Subcutaneous abdominal adipose tissue (tissue), 5 donors: ENCODE results near the gene PTTG1IP.

Experiments used
- H3K27ac ChIP-seq: one replicate; pipeline ENCODE4 v1.7.0; 2013; ENCODE audit warnings: low read depth, mild to moderate bottlenecking, inconsistent platforms, low read length, moderate library complexity
- H3K27me3 ChIP-seq, 5 donors: one replicate each; pipeline ENCODE4 v1.7.0; 2013; ENCODE audit warnings: low read length in 5 of 5, inconsistent platforms in 1 of 5; ENCODE audit not compliant: control insufficient read depth in 5 of 5, insufficient read depth in 4 of 5
- H3K36me3 ChIP-seq, 5 donors: one replicate each; pipeline ENCODE4 v1.7.0; 2013; ENCODE audit warnings: low read length in 5 of 5; ENCODE audit not compliant: control insufficient read depth in 5 of 5, insufficient read depth in 5 of 5
- H3K4me1 ChIP-seq, 5 donors: one replicate each; pipeline ENCODE4 v1.7.0; 2013; ENCODE audit warnings: low read length in 5 of 5, mild to moderate bottlenecking in 3 of 5, moderate library complexity in 1 of 5; ENCODE audit not compliant: control insufficient read depth in 5 of 5, insufficient read depth in 5 of 5
- H3K4me3 ChIP-seq, 5 donors: one replicate each; pipeline ENCODE4 v1.7.0; 2013; ENCODE audit warnings: low read length in 5 of 5, low read depth in 1 of 5
- H3K9ac ChIP-seq, 5 donors: one replicate each; pipeline ENCODE4 v1.7.0; 2013; ENCODE audit warnings: low read length in 5 of 5, mild to moderate bottlenecking in 4 of 5, moderate library complexity in 3 of 5
- H3K9me3 ChIP-seq, 5 donors: one replicate each; pipeline ENCODE4 v1.7.0; 2013; ENCODE audit warnings: low read length in 5 of 5; ENCODE audit not compliant: control insufficient read depth in 5 of 5
- donor health status: healthy.
- donor health status: healthy.
- donor health status: healthy.
- donor health status: healthy.
- donor health status: healthy.

The PTTG1IP gene

GRCh38 chr21:44805226-44805625 is 68.3 kb downstream of the PTTG1IP start:
- Histone ChIP-seq H3K4me1 (peaks cover 6 to 34% (median 19%) of the 10 kb centered on the region in 5 donors), H3K27ac (no peak overlapping the region), H3K9me3 (no peaks in the 10 kb centered on the region), H3K9ac (no peak overlapping the region), H3K27me3 (no peaks in the 10 kb centered on the region), H3K4me3 (no peak overlapping the region), H3K36me3 (peaks cover 4 to 60% (median 40%) of the 10 kb centered on the region in 5 donors)

GRCh38 chr21:44804762-44805161 is 68.7 kb downstream of the PTTG1IP start:
- Histone ChIP-seq H3K9ac (no peak overlapping the region), H3K27ac (no peak overlapping the region), H3K9me3 (no peaks in the 10 kb centered on the region), H3K4me1 (peaks cover 6 to 38% (median 24%) of the 10 kb centered on the region in 5 donors), H3K27me3 (no peaks in the 10 kb centered on the region), H3K36me3 (peaks cover 4 to 55% (median 36%) of the 10 kb centered on the region in 5 donors), H3K4me3 (no peak overlapping the region)

GRCh38 chr21:44803651-44804050 is 69.8 kb downstream of the PTTG1IP start:
- H3K27me3 ChIP-seq: no peaks in the 10 kb centered on the region
- no peaks in the 10 kb centered on the region for H3K9me3 ChIP-seq
- H3K4me1 ChIP-seq: peaks cover 6 to 38% (median 26%) of the 10 kb centered on the region in 5 donors
- no peak overlapping the region for H3K27ac ChIP-seq
- H3K36me3 ChIP-seq: peaks cover 11 to 44% (median 27%) of the 10 kb centered on the region in 5 donors
- no peak overlapping the region for H3K9ac ChIP-seq
- no peak overlapping the region for H3K4me3 ChIP-seq

- H3K27ac ChIP-seq: no peak overlapping the region
Measured at GRCh38 chr21:44802396-44803153, 70.9 kb downstream of the PTTG1IP start.

GRCh38 chr21:44801468-44802395 is 71.8 kb downstream of the PTTG1IP start, which contains the start of gene UBE2G2:
UBE2G2 (minus strand) TSS chr21:44801820; CDS start chr21:44801748, 72 bp downstream.
- Histone ChIP-seq H3K27me3 (no peaks in the 10 kb centered on the region), H3K9me3 (no peaks in the 10 kb centered on the region), H3K4me3 (peak within 1 kb of the TSS; percentile 82 to 90 (median 87)), H3K36me3 (peaks cover 11 to 32% (median 18%) of the 10 kb centered on the region in 5 donors), H3K4me1 (peaks cover 6 to 38% (median 26%) of the 10 kb centered on the region in 5 donors), H3K9ac (peak within 1 kb of the TSS in 4 of 5 donors; percentile 60 to 89 (median 80)), H3K27ac (peak within 1 kb of the TSS; percentile 72)

More at GRCh38 chr21:44802396-44803153, 70.9 kb downstream of the PTTG1IP start:
- Histone ChIP-seq H3K36me3 (peaks cover 11 to 39% (median 24%) of the 10 kb centered on the region in 5 donors), H3K4me1 (peaks cover 6 to 38% (median 26%) of the 10 kb centered on the region in 5 donors), H3K9ac (peak overlapping the region in 4 of 5 donors; percentile 60 to 89 (median 72)), H3K9me3 (no peaks in the 10 kb centered on the region), H3K27me3 (no peaks in the 10 kb centered on the region), H3K4me3 (peak overlapping the region; percentile 70 to 90 (median 87))

GRCh38 chr21:44800971-44801467 is 72.5 kb downstream of the PTTG1IP start:
- peak overlapping the region in 4 of 5 donors; percentile 60 to 89 (median 80) for H3K9ac ChIP-seq

GRCh38 chr21:44800103-44800502 is 73.4 kb downstream of the PTTG1IP start:
- Histone ChIP-seq H3K9me3 (no peaks in the 10 kb centered on the region), H3K27me3 (no peaks in the 10 kb centered on the region), H3K36me3 (peaks cover 3 to 21% (median 9%) of the 10 kb centered on the region in 5 donors), H3K27ac (no peak overlapping the region), H3K4me3 (peak overlapping the region in 2 of 5 donors; percentile 86 to 90), H3K9ac (peak overlapping the region in 1 of 5 donors; percentile 10), H3K4me1 (peaks cover 5 to 31% (median 26%) of the 10 kb centered on the region in 5 donors)

More at GRCh38 chr21:44800971-44801467, 72.5 kb downstream of the PTTG1IP start:
- peaks cover 6 to 38% (median 26%) of the 10 kb centered on the region in 5 donors for H3K4me1 ChIP-seq
- H3K27ac ChIP-seq: peak overlapping the region; percentile 72
- peak overlapping the region; percentile 82 to 90 (median 87) for H3K4me3 ChIP-seq
- peaks cover 6 to 30% (median 15%) of the 10 kb centered on the region in 5 donors for H3K36me3 ChIP-seq
- H3K27me3 ChIP-seq: no peaks in the 10 kb centered on the region
- no peaks in the 10 kb centered on the region for H3K9me3 ChIP-seq

GRCh38 chr21:44799646-44800045 is 73.8 kb downstream of the PTTG1IP start:
- peak overlapping the region in 1 of 5 donors; percentile 10 for H3K9ac ChIP-seq
- no peak overlapping the region for H3K27ac ChIP-seq
- H3K4me1 ChIP-seq: peaks cover 4 to 29% (median 26%) of the 10 kb centered on the region in 5 donors

More at GRCh38 chr21:44799646-44800045, 73.8 kb downstream of the PTTG1IP start:
- H3K27me3 ChIP-seq: no peaks in the 10 kb centered on the region
- no peak overlapping the region for H3K4me3 ChIP-seq
- peaks cover 2 to 17% (median 9%) of the 10 kb centered on the region in 5 donors for H3K36me3 ChIP-seq
- no peaks in the 10 kb centered on the region for H3K9me3 ChIP-seq
